ENCODE data around the gene EDC3.

DNA sequence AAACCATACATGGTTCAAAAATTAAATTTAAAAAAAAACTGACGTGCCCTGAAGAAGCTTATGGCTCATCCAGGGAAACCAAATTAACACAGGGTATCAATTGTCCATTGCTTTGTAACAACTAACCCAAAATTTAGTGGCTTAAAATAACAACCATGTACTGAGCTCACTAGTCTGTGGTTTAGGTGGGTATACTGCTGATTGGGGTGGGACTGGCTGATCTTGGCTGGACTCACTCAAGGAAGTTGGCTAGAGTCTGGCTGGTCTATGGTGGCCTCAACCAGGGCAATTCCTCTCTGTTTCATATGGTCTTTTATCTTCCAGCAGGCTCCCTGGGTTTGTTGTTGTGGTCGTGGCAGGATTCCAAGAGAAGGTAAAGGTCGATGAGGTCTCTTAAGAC is 14.1 kb upstream of the EDC3 start:
- TF ChIP-seq POLR2A (IDR thresholded peaks at IDR 0.05): no peak
- TF ChIP-seq CTCF (IDR thresholded peaks at IDR 0.05): no peak

All from heart left ventricle (tissue), 13 donors.